RWPE1 (cell line): ENCODE measurements around the gene NCBP2.

Experiments used
- CTCF ChIA-PET: fragments of 350-600 bp; sonication (Branson Sonifier 250); formaldehyde crosslinking; extraction: SDS; loops from one replicate; lab custom pipeline; 2021; lab: Yijun Ruan, JAX
- POLR2A ChIA-PET: fragments of 400-600 bp; formaldehyde crosslinking; extraction: SDS; loops from one replicate; lab custom pipeline; 2020; ENCODE audit warnings: antibody characterized with exemption; ENCODE audit not compliant: low non-redundant PET; lab: Yijun Ruan, JAX
- DNase-seq: peaks from one replicate; pipeline ENCODE4 v3.0.0; 2012; ENCODE audit warnings: low spot score
- H3K27ac ChIP-seq: fragments of 450-650 bp; 2 replicates; pipeline ENCODE4 v1.5.1; 2017
- CTCF ChIP-seq: fragments of 450-650 bp; conservative IDR thresholded peaks from 2 replicates; pipeline ENCODE4 v1.5.1; 2017; ENCODE audit warnings: low read depth, mild to moderate bottlenecking

NCBP2 gene

GRCh38 chr3:196931828-196932587, 10.3 kb downstream of the NCBP2 start:
- CTCF ChIA-PET = interaction anchor here (0.5 to 0.8 kb wide), 2 partner anchors 9 to 34 kb away, joined by 3 read pairs; no protein-coding TSS in a partner anchor
- DNase-seq = no peak
- POLR2A ChIA-PET = no interaction called here
- no peak overlapping the region for H3K27ac ChIP-seq
- TF ChIP-seq CTCF = no peak

GRCh38 chr3:196931157-196931556, 11.2 kb downstream of the NCBP2 start:
- no peak overlapping the region for H3K27ac ChIP-seq
- CTCF ChIA-PET = no interaction called here
- no peak for TF ChIP-seq CTCF
- DNase-seq = no peak
- POLR2A ChIA-PET = no interaction called here

- no peak overlapping the region for H3K27ac ChIP-seq
- no peak for TF ChIP-seq CTCF
- ChIA-PET POLR2A (no interaction called here), CTCF (no interaction called here)
- no peak for DNase-seq
Measured at GRCh38 chr3:196927571-196928453, 14.5 kb downstream of the NCBP2 start.

GRCh38 chr3:196920733-196921132, 21.6 kb downstream of the NCBP2 start:
- no peak for TF ChIP-seq CTCF
- H3K27ac ChIP-seq = no peak overlapping the region
- POLR2A ChIA-PET = no interaction called here
- CTCF ChIA-PET = interaction anchor here (0.6 to 0.7 kb wide), 2 partner anchors 383 to 403 kb away, joined by 3 to 4 read pairs; no protein-coding TSS in a partner anchor
- DNase-seq = no peak

- CTCF ChIA-PET = no interaction called here
- POLR2A ChIA-PET = no interaction called here
- DNase-seq = no peak
- H3K27ac ChIP-seq = no peak overlapping the region
- no peak for TF ChIP-seq CTCF
Measured at GRCh38 chr3:196918968-196919367, 23.4 kb downstream of the NCBP2 start.

- POLR2A ChIA-PET = no interaction called here
- TF ChIP-seq CTCF = no peak
- H3K27ac ChIP-seq = no peak overlapping the region
- no peak for DNase-seq
- CTCF ChIA-PET = no interaction called here
Measured at GRCh38 chr3:196916995-196917394, 25.3 kb downstream of the NCBP2 start.
